ENCODE data around the gene HDAC6. TPM values are rescaled to one million over a fixed set of nuclear protein-coding genes. Genes with fewer than 3 reads are reported as not detected.
"Not testable (repeated sequence)": the region's sequence is repeated elsewhere in the genome, so short reads cannot be mapped to it uniquely, and the experiment has no call there.

HDAC6 gene
- total RNA-seq, 1 donor from 2014 or later: 64.1 TPM

GRCh38 chrX:48826135-48826875 is 24.4 kb downstream of the HDAC6 start, which contains the start of gene ERAS:
Gene ERAS (plus strand): TSS chrX:48826513. CDS start chrX:48829124, 2,611 bp downstream.
- DNase-seq: no peak

- DNase-seq: no peak
These were observed 25.2 kb downstream of the HDAC6 start for GRCh38 chrX:48826876-48827653.

GRCh38 chrX:48827654-48827968 is 25.7 kb downstream of the HDAC6 start:
- no peak for DNase-seq

GRCh38 chrX:48829016-48829735 is 27.3 kb downstream of the HDAC6 start:
- no peak for DNase-seq

- DNase-seq: no peak
These were observed 29.5 kb downstream of the HDAC6 start for GRCh38 chrX:48831136-48831908.

GRCh38 chrX:48831909-48832291 is 30.0 kb downstream of the HDAC6 start:
- DNase-seq: no peak

GRCh38 chrX:48833542-48834138 is 31.8 kb downstream of the HDAC6 start:
- DNase-seq: no peak

- no peak for DNase-seq
These were observed 32.5 kb downstream of the HDAC6 start for GRCh38 chrX:48834383-48834709.

GRCh38 chrX:48835524-48836329 is 33.9 kb downstream of the HDAC6 start, which contains the start of gene PCSK1N:
Gene PCSK1N (minus strand): TSS chrX:48835610. CDS start chrX:48835532, 78 bp downstream.
- DNase-seq: no peak

GRCh38 chrX:48839686-48840085 is 37.8 kb downstream of the HDAC6 start:
- no peak for DNase-seq

- DNase-seq: no peak
These were observed 47.0 kb downstream of the HDAC6 start for GRCh38 chrX:48848847-48849246.

- DNase-seq: no peak
These were observed 51.0 kb downstream of the HDAC6 start for GRCh38 chrX:48852857-48853256.

- not testable (repeated sequence) for DNase-seq
These were observed 51.6 kb downstream of the HDAC6 start for GRCh38 chrX:48853494-48853893.

GRCh38 chrX:48854121-48854804 is 52.4 kb downstream of the HDAC6 start:
- not testable (repeated sequence) for DNase-seq

- no peak for DNase-seq
These were observed 53.0 kb downstream of the HDAC6 start for GRCh38 chrX:48854898-48855297.

GRCh38 chrX:48864210-48864609 is 62.3 kb downstream of the HDAC6 start:
- DNase-seq: no peak

- DNase-seq: not testable (repeated sequence)
These were observed 70.2 kb downstream of the HDAC6 start for GRCh38 chrX:48872017-48872416.

Measured in occipital lobe (tissue), 2 donors.